Activated T-helper 1 cell treated with anti-CD3 and anti-CD28 coated beads, Interleukin-12 subunit alpha, Interleukin-12 subunit beta, Interleukin-2, Interleukin-4 antibody, amounts not matched to agents 30 ng/mL and 10 ng/mL and 1 ng/mL, durations not matched to agents 14 hours and 24 hours and 36 hours (primary cell): ENCODE results near the gene GPATCH2L. TPM values are rescaled to one million over a fixed set of nuclear protein-coding genes. Genes with fewer than 3 reads are reported as not detected.

Experiments
- DNase-seq: peaks from one replicate; pipeline ENCODE4 v3.0.0; 2021; ENCODE audit warnings: low spot score
- H3K27ac Mint-ChIP-seq: one replicate; pipeline ENCODE4 v1.8.0; 2021; ENCODE audit warnings: mild to moderate bottlenecking, mixed read lengths
- H3K27me3 Mint-ChIP-seq: one replicate; pipeline ENCODE4 v1.8.0; 2022; ENCODE audit warnings: mild to moderate bottlenecking, moderate library complexity, mixed read lengths; ENCODE audit not compliant: insufficient read depth
- H3K36me3 Mint-ChIP-seq: one replicate; pipeline ENCODE4 v1.8.0; 2021; ENCODE audit warnings: low read depth, mixed read lengths
- H3K4me1 Mint-ChIP-seq: one replicate; pipeline ENCODE4 v1.8.0; 2021; ENCODE audit warnings: low read depth, mixed read lengths
- H3K4me3 Mint-ChIP-seq: one replicate; pipeline ENCODE4 v1.8.0; 2021; ENCODE audit warnings: mild to moderate bottlenecking, moderate library complexity, mixed read lengths
- H3K9me3 Mint-ChIP-seq: one replicate; pipeline ENCODE4 v1.8.0; 2021; ENCODE audit warnings: mixed read lengths
- intact Hi-C: fragments of 100-400 bp; cut with micrococcal nuclease; formaldehyde crosslinking; loops from one replicate; pipeline ENCODE4 v1.15.1; 2024
- total RNA-seq: library from RNA; stranded (reverse); gene quantifications from 2 replicates; pipeline ENCODE4 v1.2.3, GENCODE V29; 2022

The GPATCH2L gene
- 56.1 and 60.9 TPM in 2 replicates for total RNA-seq

- Mint-ChIP-seq H3K27ac (peak within 1 kb of the TSS; percentile 94), H3K27me3 (peaks cover 11% of the 10 kb centered on the region), H3K4me1 (peaks cover 54% of the 10 kb centered on the region), H3K36me3 (peaks cover 17% of the 10 kb centered on the region), H3K9me3 (peaks cover 8% of the 10 kb centered on the region), H3K4me3 (peak within 1 kb of the TSS; percentile 94)
- intact Hi-C loops = loop anchor here (1.0 to 5.0 kb wide), 6 partner anchors 166 to 1305 kb away; partner anchors contain the start of genes ANGEL1, ERG28, IFT43 and SAMD15
- DNase-seq = peak; percentile 95
These were observed at the start of gene GPATCH2L for GRCh38 chr14:76151398-76152332. GPATCH2L (plus strand) TSS chr14:76151922; CDS start chr14:76154364, 2,442 bp downstream.

- intact Hi-C loops = no loop called here
- no peaks in the 10 kb centered on the region for H3K36me3 Mint-ChIP-seq
- DNase-seq = no peak
- H3K27ac Mint-ChIP-seq = no peak overlapping the region
- peaks cover 3% of the 10 kb centered on the region for H3K27me3 Mint-ChIP-seq
- no peaks in the 10 kb centered on the region for H3K9me3 Mint-ChIP-seq
- H3K4me1 Mint-ChIP-seq = no peaks in the 10 kb centered on the region
- H3K4me3 Mint-ChIP-seq = no peak overlapping the region
These were observed 46.8 kb upstream of the GPATCH2L start for GRCh38 chr14:76104802-76105355.

GRCh38 chr14:76106188-76106587 lies 45.5 kb upstream of the GPATCH2L start:
- no peak overlapping the region for H3K27ac Mint-ChIP-seq
- intact Hi-C loops = no loop called here

GRCh38 chr14:76109087-76109880 lies 42.4 kb upstream of the GPATCH2L start:
- no peaks in the 10 kb centered on the region for H3K4me1 Mint-ChIP-seq
- no peak overlapping the region for H3K4me3 Mint-ChIP-seq
- DNase-seq = no peak
- H3K27me3 Mint-ChIP-seq = peaks cover 7% of the 10 kb centered on the region
- H3K9me3 Mint-ChIP-seq = no peaks in the 10 kb centered on the region
- intact Hi-C loops = no loop called here
- H3K36me3 Mint-ChIP-seq = no peaks in the 10 kb centered on the region
- no peak overlapping the region for H3K27ac Mint-ChIP-seq

More at GRCh38 chr14:76106188-76106587, 45.5 kb upstream of the GPATCH2L start:
- Mint-ChIP-seq H3K27me3 (peaks cover 3% of the 10 kb centered on the region), H3K9me3 (no peaks in the 10 kb centered on the region), H3K4me3 (no peak overlapping the region), H3K4me1 (no peaks in the 10 kb centered on the region), H3K36me3 (no peaks in the 10 kb centered on the region)
- no peak for DNase-seq

DNA sequence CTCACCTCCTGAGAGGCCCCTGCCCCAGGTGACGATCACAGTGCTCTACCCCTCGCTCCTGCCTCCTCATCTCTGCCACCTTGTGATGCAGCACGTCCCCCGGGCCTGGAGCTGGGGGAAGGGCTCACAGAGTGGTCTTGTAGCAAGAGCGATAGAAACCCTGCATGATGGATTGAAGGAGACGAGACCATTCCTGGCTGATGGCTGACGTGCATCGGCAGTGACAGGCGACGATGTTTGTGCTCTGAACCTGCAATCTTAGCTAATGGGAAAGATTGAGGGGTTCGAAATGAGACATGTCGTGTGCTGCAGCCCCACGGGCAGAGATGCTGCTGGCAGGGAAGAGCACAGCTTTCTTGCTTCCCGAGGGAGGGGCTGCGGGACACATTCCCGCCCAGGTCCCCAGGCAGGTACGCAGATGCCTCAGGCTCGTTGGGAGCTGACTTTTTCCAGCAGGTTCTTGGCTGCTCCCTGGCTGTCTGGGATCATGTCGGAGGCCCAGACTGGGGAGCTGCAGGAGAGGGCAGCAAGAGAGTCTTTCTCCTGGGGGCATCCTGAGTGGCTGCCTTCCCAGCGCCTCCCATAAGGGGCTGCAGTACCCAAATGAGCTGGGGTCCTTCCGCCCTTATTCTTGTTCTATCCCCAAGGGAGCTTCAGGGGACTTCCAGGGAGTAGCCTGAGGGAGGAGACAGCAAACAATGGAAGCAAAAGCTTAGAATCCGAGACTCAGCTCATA lies 38.7 kb upstream of the GPATCH2L start:
- Mint-ChIP-seq H3K4me1 (no peaks in the 10 kb centered on the region), H3K27me3 (peaks cover 4% of the 10 kb centered on the region), H3K9me3 (no peaks in the 10 kb centered on the region), H3K27ac (no peak overlapping the region), H3K4me3 (no peak overlapping the region), H3K36me3 (no peaks in the 10 kb centered on the region)
- DNase-seq = no peak
- intact Hi-C loops = no loop called here

DNA sequence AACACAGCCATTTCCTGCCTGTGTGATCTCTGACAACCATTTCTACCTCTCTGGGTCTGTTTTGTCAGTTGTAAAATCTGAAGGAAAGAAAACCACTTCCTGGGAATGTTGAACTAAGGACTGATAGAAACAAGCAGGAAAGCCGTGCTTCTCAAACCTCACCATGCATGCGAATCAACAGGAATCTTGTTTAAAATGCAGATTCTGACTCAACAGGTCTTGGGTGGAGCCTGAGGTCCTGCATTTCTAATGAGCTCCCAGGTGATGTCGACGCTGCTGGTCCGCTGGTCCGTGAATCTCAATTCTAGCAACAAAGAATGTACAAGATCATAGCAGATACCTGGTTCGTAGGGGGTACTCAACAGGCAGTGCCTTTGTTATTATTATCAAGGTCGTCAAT lies 38.0 kb upstream of the GPATCH2L start:
- intact Hi-C loops = no loop called here
- no peak overlapping the region for H3K27ac Mint-ChIP-seq
- H3K4me1 Mint-ChIP-seq = no peaks in the 10 kb centered on the region
- H3K36me3 Mint-ChIP-seq = no peaks in the 10 kb centered on the region
- no peaks in the 10 kb centered on the region for H3K9me3 Mint-ChIP-seq
- no peak for DNase-seq
- peaks cover 4% of the 10 kb centered on the region for H3K27me3 Mint-ChIP-seq
- H3K4me3 Mint-ChIP-seq = no peak overlapping the region

DNA sequence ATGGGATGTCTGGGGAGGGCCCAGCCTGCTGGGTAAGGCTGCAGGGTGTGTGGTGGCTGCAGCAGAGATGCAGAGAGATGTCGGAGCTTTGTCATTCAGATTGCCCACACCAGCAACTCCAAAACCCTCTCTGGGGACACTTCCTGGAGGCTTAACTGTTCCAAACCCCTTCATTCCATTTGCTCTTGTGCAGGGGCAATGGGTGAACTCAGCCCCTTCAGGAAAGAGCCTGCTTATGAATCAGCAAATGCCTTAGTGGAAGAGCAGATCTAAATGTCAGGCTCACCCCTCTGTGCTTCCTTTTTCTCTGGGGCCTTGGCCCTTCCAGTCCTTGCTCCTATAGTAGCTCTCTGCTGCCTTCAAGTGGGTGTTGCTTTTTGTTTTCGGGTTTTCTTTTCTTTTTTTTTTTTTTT lies 36.7 kb upstream of the GPATCH2L start:
- intact Hi-C loops = no loop called here
- H3K27ac Mint-ChIP-seq = no peak overlapping the region
- H3K36me3 Mint-ChIP-seq = no peaks in the 10 kb centered on the region
- DNase-seq = no peak
- no peak overlapping the region for H3K4me3 Mint-ChIP-seq
- H3K27me3 Mint-ChIP-seq = peaks cover 4% of the 10 kb centered on the region
- no peaks in the 10 kb centered on the region for H3K9me3 Mint-ChIP-seq
- H3K4me1 Mint-ChIP-seq = no peaks in the 10 kb centered on the region

DNA sequence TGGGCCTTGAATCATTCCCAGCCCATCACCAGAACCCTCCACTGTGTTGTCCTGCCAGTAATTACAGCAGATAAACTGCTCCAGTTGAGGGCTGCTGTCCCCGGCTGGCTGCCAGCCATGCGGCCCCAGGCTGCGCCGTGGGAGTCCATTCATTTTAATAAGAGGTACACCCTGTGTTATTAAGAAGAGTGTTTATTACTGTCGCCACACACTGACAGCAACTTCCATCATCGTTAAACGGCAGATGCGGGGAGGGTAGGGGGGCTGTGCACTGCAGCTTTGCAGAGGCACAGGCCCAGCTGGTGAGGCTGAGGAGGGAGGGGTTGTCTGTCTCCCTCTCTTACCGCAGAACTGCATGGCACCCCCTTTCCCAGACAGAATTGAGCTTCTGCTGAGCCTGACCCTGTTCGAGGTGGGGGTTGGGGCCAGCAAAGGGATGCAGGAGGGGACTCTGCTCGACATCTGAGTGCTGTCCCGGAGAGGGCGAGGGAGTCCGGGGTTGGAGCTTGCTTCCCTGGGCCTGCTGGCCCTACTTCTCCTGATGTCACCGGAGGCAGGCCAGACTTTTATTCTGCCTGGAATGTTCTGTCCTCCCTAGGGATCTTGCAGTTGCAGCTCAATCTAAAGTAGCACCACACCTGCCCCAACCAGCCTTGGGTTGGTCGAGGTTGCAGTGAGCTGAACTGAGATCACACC lies 33.8 kb upstream of the GPATCH2L start:
- intact Hi-C loops = no loop called here
- Mint-ChIP-seq H3K27ac (no peak overlapping the region), H3K4me3 (no peak overlapping the region), H3K4me1 (no peaks in the 10 kb centered on the region), H3K9me3 (no peaks in the 10 kb centered on the region), H3K27me3 (peaks cover 2% of the 10 kb centered on the region), H3K36me3 (no peaks in the 10 kb centered on the region)
- no peak for DNase-seq

GRCh38 chr14:76118594-76118993 lies 33.1 kb upstream of the GPATCH2L start:
- Mint-ChIP-seq H3K4me3 (no peak overlapping the region), H3K9me3 (no peaks in the 10 kb centered on the region), H3K36me3 (no peaks in the 10 kb centered on the region), H3K27ac (no peak overlapping the region), H3K27me3 (peaks cover 2% of the 10 kb centered on the region), H3K4me1 (no peaks in the 10 kb centered on the region)
- intact Hi-C loops = no loop called here
- DNase-seq = no peak

DNA sequence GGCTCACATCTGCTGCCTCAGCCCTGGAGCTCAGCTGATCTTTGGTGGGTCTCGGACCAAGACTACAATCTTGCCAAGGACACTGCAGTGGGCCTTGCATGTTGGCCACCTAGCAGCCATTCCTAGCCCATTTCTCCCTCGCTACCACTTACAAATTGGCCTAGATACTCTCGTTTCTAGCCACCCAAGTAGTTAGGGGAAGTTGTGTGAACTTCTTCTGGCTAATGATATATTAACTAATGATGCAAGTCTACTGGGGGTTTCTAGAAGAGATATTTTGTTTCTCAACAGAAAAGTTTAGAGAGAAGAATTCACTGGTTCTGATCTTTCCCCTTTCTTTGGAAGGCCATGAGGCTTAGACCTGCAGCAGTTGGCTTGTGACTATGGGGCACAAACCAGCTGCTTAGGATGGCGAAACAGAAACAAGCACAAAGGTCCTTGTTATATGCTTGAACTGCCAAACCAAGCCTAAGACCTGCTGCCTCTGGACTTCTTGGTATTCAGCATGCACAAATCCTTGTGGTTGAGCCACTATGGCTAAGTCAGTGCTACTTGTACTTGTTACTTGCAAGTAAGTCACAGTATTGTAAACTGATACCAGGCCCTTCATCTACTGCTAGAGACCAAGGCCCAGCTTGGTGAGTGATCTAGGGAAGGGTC lies 30.5 kb upstream of the GPATCH2L start:
- DNase-seq = no peak
- Mint-ChIP-seq H3K9me3 (no peaks in the 10 kb centered on the region), H3K27ac (no peak overlapping the region), H3K36me3 (no peaks in the 10 kb centered on the region), H3K4me1 (no peaks in the 10 kb centered on the region), H3K27me3 (peaks cover 4% of the 10 kb centered on the region), H3K4me3 (no peak overlapping the region)
- intact Hi-C loops = no loop called here

DNA sequence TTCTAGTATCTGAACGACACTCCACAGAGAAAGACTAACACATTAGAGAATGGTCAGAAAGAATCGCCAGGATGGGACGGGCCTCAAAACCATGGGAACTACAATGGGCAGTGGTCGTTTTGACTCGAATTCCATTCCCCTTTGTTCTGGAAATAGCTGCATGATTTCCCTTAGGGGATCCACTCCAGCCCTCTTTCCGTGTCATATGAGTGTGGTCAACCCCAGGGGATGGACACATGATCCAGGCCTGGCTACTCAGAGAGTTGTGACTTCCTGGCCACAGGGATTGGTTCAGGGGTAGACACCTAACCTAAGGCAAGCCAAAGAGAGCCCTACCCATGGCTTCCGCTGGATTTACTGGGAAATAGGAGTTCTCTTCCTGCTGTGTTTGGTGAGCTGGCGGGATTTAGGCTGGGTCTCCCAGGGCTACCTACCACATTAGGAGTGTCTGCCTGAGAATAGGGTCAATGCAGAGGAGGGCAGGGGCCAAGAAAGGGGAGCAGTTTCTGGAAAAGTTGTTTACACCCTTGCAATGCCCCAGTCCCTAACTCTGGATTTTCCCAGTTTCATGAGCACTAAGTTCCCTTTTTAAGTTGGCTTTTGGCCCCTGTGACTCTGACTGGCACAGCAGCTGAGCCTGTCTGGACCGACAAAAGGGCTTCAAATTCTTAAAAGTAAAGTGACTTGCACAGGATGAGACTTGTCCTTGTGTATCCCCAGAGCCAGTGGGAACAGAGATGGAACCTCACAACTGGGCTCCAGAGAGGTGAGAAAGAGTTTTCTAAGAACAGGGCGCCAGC lies 28.1 kb upstream of the GPATCH2L start:
- no peaks in the 10 kb centered on the region for H3K36me3 Mint-ChIP-seq
- no peak overlapping the region for H3K4me3 Mint-ChIP-seq
- H3K4me1 Mint-ChIP-seq = no peaks in the 10 kb centered on the region
- H3K27me3 Mint-ChIP-seq = peaks cover 6% of the 10 kb centered on the region
- no peak overlapping the region for H3K27ac Mint-ChIP-seq
- DNase-seq = no peak
- intact Hi-C loops = no loop called here
- no peaks in the 10 kb centered on the region for H3K9me3 Mint-ChIP-seq
